H1 (cell line): ENCODE results near the gene RPS6KA2. TPM values are rescaled to one million over a fixed set of nuclear protein-coding genes. Genes with fewer than 3 reads are reported as not detected.

Source experiments
- CTCF ChIA-PET: fragments of 300-600 bp; sonication (Branson Sonifier 250); formaldehyde crosslinking; loops from one replicate; lab custom pipeline; 2021; ENCODE audit not compliant: partially characterized antibody; lab: Charles Lee
- POLR2A ChIA-PET: fragments of 300-600 bp; sonication (Branson Sonifier 250); formaldehyde crosslinking; loops from one replicate; lab custom pipeline; 2021; ENCODE audit warnings: inconsistent platforms; ENCODE audit not compliant: partially characterized antibody; lab: Charles Lee
- DNase-seq, 2 experiments: peaks; one replicate each; pipeline versions ENCODE4 v3.0.0 to v3.0.0-alpha.2; 2010 to 2022; ENCODE audit warnings: low spot score in 2 of 2, low read depth in 1 of 2, mixed read lengths in 1 of 2
- FAIRE-seq: peaks from 2 replicates; lab custom pipeline; 2011; peaks lifted over from hg19 to GRCh38; lab: Jason Lieb, UNC
- H2AFZ ChIP-seq: 2 replicates; pipeline ENCODE4 v1.8.1; 2012; ENCODE audit warnings: low read length, inconsistent platforms
- H2AK5ac ChIP-seq: 2 replicates; pipeline ENCODE4 v1.6.1; 2013; ENCODE audit warnings: low read depth, low read length
- H2BK120ac ChIP-seq: replicated peaks from 2 replicates; pipeline ENCODE3; 2013; ENCODE audit warnings: low read depth, low read length, inconsistent platforms
- H2BK12ac ChIP-seq: 2 replicates; pipeline ENCODE4 v1.6.1; 2013; ENCODE audit warnings: low read depth, low read length
- H2BK15ac ChIP-seq: 2 replicates; pipeline ENCODE4 v1.6.1; 2013; ENCODE audit warnings: low read length
- H2BK20ac ChIP-seq: 2 replicates; pipeline ENCODE4 v1.6.1; 2013; ENCODE audit warnings: low read length
- H2BK5ac ChIP-seq: 2 replicates; pipeline ENCODE4 v1.6.1; 2013; ENCODE audit warnings: low read depth, low read length
- H3K14ac ChIP-seq: 2 replicates; pipeline ENCODE4 v1.6.1; 2013; ENCODE audit warnings: inconsistent platforms; ENCODE audit not compliant: insufficient read length
- H3K18ac ChIP-seq: 2 replicates; pipeline ENCODE4 v1.6.1; 2013; ENCODE audit warnings: low read length; ENCODE audit errors: extremely low read depth
- H3K23ac ChIP-seq: 2 replicates; pipeline ENCODE4 v1.6.1; 2013; ENCODE audit warnings: inconsistent platforms; ENCODE audit not compliant: insufficient read length
- H3K23me2 ChIP-seq: 2 replicates; pipeline ENCODE4 v1.6.1; 2013; ENCODE audit warnings: low read depth, low read length
- H3K27ac ChIP-seq: 2 replicates; pipeline ENCODE4 v1.6.1; 2011; ENCODE audit warnings: low read depth, low read length, inconsistent platforms
- H3K27me3 ChIP-seq, 4 experiments: replicated peaks in 1 of 4; 1 replicate in 1 of 4; 2 replicates in 3 of 4; pipeline versions ENCODE4 v1.6.1 to v1.8.1; 2011 to 2013; ENCODE audit warnings: low read length in 3 of 4, mild to moderate bottlenecking in 3 of 4, inconsistent platforms in 2 of 4, mixed read lengths in 2 of 4, moderate library complexity in 1 of 4; ENCODE audit not compliant: control insufficient read depth in 3 of 4, insufficient read depth in 3 of 4; ENCODE audit errors: extremely low read depth in 1 of 4
- H3K36me3 ChIP-seq, 4 experiments: 2 replicates each; pipeline versions ENCODE4 v1.6.1 to v1.8.1; 2011 to 2013; ENCODE audit warnings: mild to moderate bottlenecking in 4 of 4, low read length in 3 of 4, moderate library complexity in 2 of 4, control low read depth in 1 of 4, inconsistent platforms in 1 of 4; ENCODE audit not compliant: insufficient read depth in 4 of 4, control insufficient read depth in 2 of 4
- H3K4ac ChIP-seq: replicated peaks from 2 replicates; pipeline ENCODE3; 2013; ENCODE audit warnings: low read length, low read depth, mixed read lengths, inconsistent platforms; ENCODE audit not compliant: insufficient read length
- H3K4me1 ChIP-seq, 4 experiments: replicated peaks in 1 of 4; 1 replicate in 1 of 4; 2 replicates in 3 of 4; pipeline versions ENCODE4 v1.6.1 to v1.8.1; 2011 to 2013; ENCODE audit warnings: low read length in 3 of 4, inconsistent platforms in 2 of 4, mixed read lengths in 1 of 4; ENCODE audit not compliant: insufficient read depth in 4 of 4, control insufficient read depth in 3 of 4
- H3K4me2 ChIP-seq, 2 experiments: 2 replicates each; pipeline versions ENCODE4 v1.6.1 to v1.8.1; 2011 to 2013; ENCODE audit warnings: low read depth in 2 of 2, low read length in 2 of 2, control low read depth in 1 of 2, inconsistent platforms in 1 of 2, mild to moderate bottlenecking in 1 of 2; ENCODE audit not compliant: insufficient read depth in 1 of 2
- H3K4me3 ChIP-seq, 4 experiments: fragments of 200-600, 300-600 bp in 1 of 4; sonication (generic), shearing (Covaris generic), sonication (Bioruptor Twin) in 1 of 4; 2 replicates each; pipeline versions ENCODE4 v1.5.1 to v1.8.1; 2011 to 2016; ENCODE audit warnings: low read length in 4 of 4, low read depth in 3 of 4, control low read depth in 2 of 4, inconsistent platforms in 2 of 4, mild to moderate bottlenecking in 2 of 4, mixed read lengths in 1 of 4, moderate library complexity in 1 of 4; ENCODE audit not compliant: insufficient read depth in 2 of 4; ENCODE audit errors: extremely low read depth in 1 of 4
- H3K56ac ChIP-seq: replicated peaks from 2 replicates; pipeline ENCODE3; 2013; ENCODE audit warnings: low read depth, mild to moderate bottlenecking, mixed read lengths, low read length, inconsistent platforms; ENCODE audit not compliant: insufficient read length
- H3K79me1 ChIP-seq: 2 replicates; pipeline ENCODE4 v1.6.1; 2013; ENCODE audit warnings: low read depth, low read length, control low read depth
- H3K79me2 ChIP-seq, 2 experiments: 2 replicates each; pipeline versions ENCODE4 v1.6.1 to v1.8.1; 2012 to 2013; ENCODE audit warnings: low read length in 2 of 2, mild to moderate bottlenecking in 2 of 2, inconsistent platforms in 1 of 2; ENCODE audit not compliant: insufficient read depth in 2 of 2, control insufficient read depth in 1 of 2
- H3K9ac ChIP-seq, 4 experiments: replicated peaks in 1 of 4; 1 replicate in 1 of 4; 2 replicates in 3 of 4; pipeline versions ENCODE4 v1.6.1 to v1.8.1; 2011 to 2013; ENCODE audit warnings: low read depth in 3 of 4, low read length in 3 of 4, control low read depth in 2 of 4, mild to moderate bottlenecking in 2 of 4, moderate library complexity in 2 of 4, inconsistent platforms in 1 of 4; ENCODE audit errors: extremely low read depth in 1 of 4
- H3K9me3 ChIP-seq, 2 experiments: 2 replicates each; pipeline versions ENCODE4 v1.6.1 to v1.8.1; 2012 to 2013; ENCODE audit warnings: mild to moderate bottlenecking in 2 of 2, moderate library complexity in 2 of 2, control low read depth in 1 of 2, inconsistent platforms in 1 of 2, low read depth in 1 of 2, low read length in 1 of 2, mixed read lengths in 1 of 2; ENCODE audit not compliant: insufficient read depth in 2 of 2
- H4K20me1 ChIP-seq, 2 experiments: replicated peaks in 1 of 2; 2 replicates each; pipeline versions ENCODE3 to v1.8.1; 2011 to 2013; ENCODE audit warnings: inconsistent platforms in 2 of 2, low read length in 2 of 2, mild to moderate bottlenecking in 1 of 2; ENCODE audit not compliant: insufficient read depth in 2 of 2, control insufficient read depth in 1 of 2
- H4K5ac ChIP-seq: 2 replicates; pipeline ENCODE4 v1.6.1; 2013; ENCODE audit warnings: low read length, low read depth, mixed read lengths, inconsistent platforms; ENCODE audit not compliant: insufficient read length
- H4K8ac ChIP-seq: 2 replicates; pipeline ENCODE4 v1.8.0; 2013; ENCODE audit warnings: mild to moderate bottlenecking, moderate library complexity, low read length, inconsistent platforms; ENCODE audit not compliant: insufficient read depth; ENCODE audit errors: extremely low read depth
- H4K91ac ChIP-seq: replicated peaks from 2 replicates; pipeline ENCODE3; 2013; ENCODE audit warnings: low read length, mixed read lengths, inconsistent platforms; ENCODE audit not compliant: insufficient read length
- CBX5 ChIP-seq: fragments of 300-800, 300-1000 bp; sonication (generic); IDR thresholded peaks from 2 replicates; pipeline ENCODE4 v1.7.1; 2016; ENCODE audit warnings: antibody characterized with exemption, low read length, low read depth
- CEBPB ChIP-seq: IDR thresholded peaks from 2 replicates; pipeline ENCODE4 v1.6.1; 2012; ENCODE audit warnings: low read depth, low read length
- CHD2 ChIP-seq: IDR thresholded peaks from 2 replicates; pipeline ENCODE4 v1.6.1; 2012; ENCODE audit warnings: low read length, improper control_type of control experiment
- KDM1A ChIP-seq: fragments of 200-600, 300-600 bp; sonication (generic); IDR thresholded peaks from 2 replicates; pipeline ENCODE4 v1.7.1; 2016; ENCODE audit warnings: mild to moderate bottlenecking, low read length, borderline replicate concordance
- KDM5A ChIP-seq: fragments of 200-600 bp; IDR thresholded peaks from 2 replicates; pipeline ENCODE4 v1.7.1; 2012; ENCODE audit warnings: mild to moderate bottlenecking, low read length, inconsistent platforms, mixed read lengths
- PHF8 ChIP-seq: fragments of 200-600 bp; sonication (generic); conservative IDR thresholded peaks from 2 replicates; pipeline ENCODE4 v1.7.1; 2012; ENCODE audit warnings: low read depth, mild to moderate bottlenecking, inconsistent platforms, low read length, moderate library complexity
- RBBP5 ChIP-seq: IDR thresholded peaks from 2 replicates; pipeline ENCODE4 v1.7.1; 2012; ENCODE audit warnings: low read depth, mild to moderate bottlenecking, inconsistent platforms, low read length, moderate library complexity, borderline replicate concordance
- TAF1 ChIP-seq: IDR thresholded peaks from 2 replicates; pipeline ENCODE4 v1.6.1; 2011; ENCODE audit warnings: mild to moderate bottlenecking, low read depth, low read length
- YY1 ChIP-seq: IDR thresholded peaks from 2 replicates; pipeline ENCODE4 v1.6.1; 2011; ENCODE audit warnings: low read depth, mild to moderate bottlenecking, low read length
- WGBS, 2 experiments: shearing (Covaris generic) in 1 of 2; methylation state at CpG; one replicate each; pipeline versions ENCODE4 v1.1.6 to v1.1.7; 2013 to 2015; ENCODE audit warnings: low lambda C conversion rate in 2 of 2, mixed read lengths in 2 of 2, inconsistent platforms in 1 of 2, low coverage in 1 of 2, missing lambda C conversion rate in 1 of 2; ENCODE audit not compliant: insufficient replicate concordance in 2 of 2, insufficient coverage in 1 of 2, insufficient read length in 1 of 2; ENCODE audit errors: extremely low coverage in 1 of 2, missing lambda C conversion rate in 1 of 2; 5-methylcytosine and 5-hydroxymethylcytosine counted together
- polyA plus RNA-seq, 7 experiments: library from polyadenylated mRNA; depleted of rRNA in 3 of 7; stranded (reverse) in 5 of 7; unstranded in 2 of 7; fragments of >200 nt in 5 of 7; fragments of 200-250 nt in 2 of 7; gene quantifications; 1 replicate in 5 of 7; 2 replicates in 1 of 7; 4 replicates in 1 of 7; pipeline versions ENCODE4 v1.2.1 to v1.2.3, GENCODE V29; 2011 to 2013; ENCODE audit warnings: missing spikeins in 2 of 7, mixed read lengths in 2 of 7
- total RNA-seq: library from RNA; stranded (reverse); fragmentation: NEBNext Ultra II Directional; extraction: Animal tissue kit (Norgen Biotek cat#: 25700); gene quantifications from 2 replicates; pipeline ENCODE4 v1.2.1, GENCODE V29; 2021

The RPS6KA2 gene
- total and polyA plus RNA-seq, 2 of the 8 experiments (the other 6 are each of a cell fraction or from before 2014, with no cell fraction given): 8.8 to 25.7 TPM

- Histone ChIP-seq H3K56ac (no peak overlapping the region), H3K18ac (no peak overlapping the region), H3K4me3 (no peak overlapping the region), H2AFZ (no peak overlapping the region), H3K79me1 (no peaks in the 10 kb centered on the region), H4K5ac (no peak overlapping the region), H3K27me3 (no peaks in the 10 kb centered on the region; a peak in 1 of 7 replicates), H3K4me1 (peaks cover 2 to 12% (median 6%) of the 10 kb centered on the region in 4 experiments; a peak in 6 of 7 replicates), H2AK5ac (no peak overlapping the region), H3K9ac (no peak overlapping the region), H2BK12ac (no peak overlapping the region), H2BK15ac (no peak overlapping the region), H3K36me3 (peaks cover 0 to 5% (median 0%) of the 10 kb centered on the region in 4 experiments; a peak in 1 of 8 replicates), H3K9me3 (peaks cover 0 to 4% of the 10 kb centered on the region in 2 experiments; a peak in 1 of 4 replicates), H3K79me2 (no peaks in the 10 kb centered on the region), H4K91ac (no peak overlapping the region), H3K27ac (no peak overlapping the region), H2BK120ac (no peak overlapping the region), H2BK5ac (no peak overlapping the region), H4K8ac (no peak overlapping the region), H3K23me2 (peaks cover 6% of the 10 kb centered on the region), H2BK20ac (no peak overlapping the region), H3K4me2 (no peak overlapping the region), H4K20me1 (peaks cover 0 to 5% of the 10 kb centered on the region in 2 experiments), H3K23ac (no peak overlapping the region), H3K4ac (no peak overlapping the region), H3K14ac (no peak overlapping the region)
- ChIA-PET POLR2A (interaction anchor here (1.3 kb wide), 1 partner anchor 18 kb away, joined by 3 read pairs; no protein-coding TSS in a partner anchor), CTCF (interaction anchor here (1.0 kb wide), 1 partner anchor 36 kb away, joined by 3 read pairs; no protein-coding TSS in a partner anchor)
- no peak for TF ChIP-seq CEBPB
- no peak for TF ChIP-seq CHD2
- TF ChIP-seq YY1: no peak
- no peak for TF ChIP-seq RBBP5
- TF ChIP-seq KDM5A: no peak
- no peak for TF ChIP-seq TAF1
- no peak for TF ChIP-seq PHF8
- no peak for TF ChIP-seq CBX5
- no peak for TF ChIP-seq KDM1A
- no peak for DNase-seq
- 87% methylated on average over 7 of the region's 7 CpGs; no CpG with 5 or more reads in 1 of the 2 experiments for WGBS, 2 experiments
- no peak for FAIRE-seq
Observed at GRCh38 chr6:166643891-166644590, 17.0 kb upstream of the RPS6KA2 start.
